GM12891 (cell line): ENCODE data around the gene FAF1.
"Not testable (repeated sequence)": the region's sequence is repeated elsewhere in the genome, so short reads cannot be mapped to it uniquely, and the experiment has no call there.

Source experiments
- DNase-seq: peaks from one replicate; pipeline ENCODE4 v3.0.0; 2011; ENCODE audit warnings: low spot score; ENCODE audit not compliant: insufficient read length
- FAIRE-seq: peaks from 2 replicates; lab custom pipeline; 2011; peaks lifted over from hg19 to GRCh38; lab: Jason Lieb, UNC
- PAX5 ChIP-seq: IDR thresholded peaks from 2 replicates; pipeline ENCODE4 v1.6.1; 2011; ENCODE audit warnings: low read length, moderate library complexity, mild to moderate bottlenecking; ENCODE audit not compliant: insufficient read depth, severe bottlenecking
- POLR2A ChIP-seq: IDR thresholded peaks from 2 replicates; pipeline ENCODE4 v1.6.1; 2011; ENCODE audit warnings: low read depth, low read length, control low read depth
- POLR2AphosphoS5 ChIP-seq: IDR thresholded peaks from 2 replicates; pipeline ENCODE4 v1.6.1; 2011; ENCODE audit warnings: low read depth, low read length, control low read depth
- POU2F2 ChIP-seq: IDR thresholded peaks from 2 replicates; pipeline ENCODE4 v1.6.1; 2011; ENCODE audit warnings: low read depth, mild to moderate bottlenecking, control low read depth, low read length, moderate library complexity
- SPI1 ChIP-seq: IDR thresholded peaks from 2 replicates; pipeline ENCODE4 v1.6.1; 2011; ENCODE audit warnings: low read depth, low read length, control low read depth
- TAF1 ChIP-seq: IDR thresholded peaks from 2 replicates; pipeline ENCODE4 v1.6.1; 2011; ENCODE audit warnings: low read depth, low read length, control low read depth

Gene FAF1

GRCh38 chr1:50559421-50559820 lies 400.6 kb downstream of the FAF1 start:
- no peak for TF ChIP-seq POU2F2
- no peak for TF ChIP-seq POLR2AphosphoS5
- TF ChIP-seq TAF1: no peak
- TF ChIP-seq POLR2A: no peak
- no peak for TF ChIP-seq SPI1
- TF ChIP-seq PAX5: no peak
- FAIRE-seq: no peak

GRCh38 chr1:50553921-50554320 lies 406.1 kb downstream of the FAF1 start:
- TF ChIP-seq SPI1 (no peak), POLR2AphosphoS5 (no peak), POU2F2 (no peak), PAX5 (no peak)
- DNase-seq (no peak), FAIRE-seq (no peak)

More at GRCh38 chr1:50559421-50559820, 400.6 kb downstream of the FAF1 start:
- DNase-seq: no peak

GRCh38 chr1:50548243-50548642 lies 411.8 kb downstream of the FAF1 start:
- DNase-seq (no peak), FAIRE-seq (peak; percentile 66)
- no peak for TF ChIP-seq PAX5
- no peak for TF ChIP-seq POLR2AphosphoS5
- no peak for TF ChIP-seq SPI1
- no peak for TF ChIP-seq POU2F2
- no peak for TF ChIP-seq TAF1
- no peak for TF ChIP-seq POLR2A

GRCh38 chr1:50542362-50542761 lies 417.7 kb downstream of the FAF1 start:
- FAIRE-seq: no peak
- no peak for DNase-seq
- no peak for TF ChIP-seq POLR2A
- TF ChIP-seq POLR2AphosphoS5: no peak

- no peak for FAIRE-seq
- TF ChIP-seq POLR2AphosphoS5 (no peak), POLR2A (no peak), TAF1 (no peak), POU2F2 (no peak), PAX5 (no peak), SPI1 (no peak)
Measured at GRCh38 chr1:50538476-50538875, 421.6 kb downstream of the FAF1 start.

GRCh38 chr1:50531601-50532000 lies 428.5 kb downstream of the FAF1 start:
- no peak for TF ChIP-seq PAX5
- no peak for TF ChIP-seq POLR2A
- TF ChIP-seq POLR2AphosphoS5: no peak
- TF ChIP-seq SPI1: no peak
- TF ChIP-seq POU2F2: no peak
- no peak for TF ChIP-seq TAF1

More at GRCh38 chr1:50538476-50538875, 421.6 kb downstream of the FAF1 start:
- no peak for DNase-seq

GRCh38 chr1:50531027-50531426 lies 429.0 kb downstream of the FAF1 start:
- DNase-seq (no peak), FAIRE-seq (peak; percentile 16)
- TF ChIP-seq TAF1 (no peak), POLR2A (no peak), POLR2AphosphoS5 (no peak), SPI1 (no peak), POU2F2 (no peak), PAX5 (no peak)

More at GRCh38 chr1:50531601-50532000, 428.5 kb downstream of the FAF1 start:
- DNase-seq (no peak), FAIRE-seq (no peak)

- TF ChIP-seq POU2F2: no peak
- TF ChIP-seq PAX5: no peak
- TF ChIP-seq POLR2AphosphoS5: no peak
- TF ChIP-seq POLR2A: no peak
- TF ChIP-seq TAF1: no peak
- no peak for TF ChIP-seq SPI1
- no peak for FAIRE-seq
- DNase-seq: no peak
Measured at GRCh38 chr1:50529510-50529909, 430.6 kb downstream of the FAF1 start.

- not testable (repeated sequence) for FAIRE-seq, DNase-seq
Measured at GRCh38 chr1:50527987-50528320, 432.1 kb downstream of the FAF1 start.

GRCh38 chr1:50527249-50527986 lies 432.6 kb downstream of the FAF1 start:
- DNase-seq (no peak), FAIRE-seq (no peak)
- TF ChIP-seq TAF1: no peak
- no peak for TF ChIP-seq PAX5
- no peak for TF ChIP-seq POLR2AphosphoS5
- no peak for TF ChIP-seq POLR2A
- TF ChIP-seq SPI1: no peak

- no peak for DNase-seq
- FAIRE-seq: no peak
- TF ChIP-seq SPI1 (no peak), PAX5 (no peak), POLR2AphosphoS5 (no peak), POLR2A (no peak), POU2F2 (no peak), TAF1 (no peak)
Measured at GRCh38 chr1:50526431-50526830, 433.6 kb downstream of the FAF1 start.
